Esophagus muscularis mucosa (tissue), 4 donors: ENCODE results near the gene FBXW2. TPM values are rescaled to one million over a fixed set of nuclear protein-coding genes. Genes with fewer than 3 reads are reported as not detected.
A peak's percentile ranks its signal among the peaks of the same experiment; 100 is the strongest.

Source experiments
- DNase-seq: peaks from one replicate; pipeline ENCODE4 v3.0.0-alpha.2; 2017; ENCODE audit errors: extremely low spot score
- H3K27ac ChIP-seq, 4 donors: fragments of 200-600 bp; sonication (generic); replicated peaks in 1 of 4; 1 replicate in 3 of 4; 2 replicates in 1 of 4; pipeline ENCODE4 v1.5.1; 2016 to 2019; ENCODE audit warnings: mild to moderate bottlenecking in 1 of 4
- H3K27me3 ChIP-seq, 4 donors: fragments of 200-600 bp; sonication (generic); one replicate each; pipeline versions ENCODE4 v1.5.1 to v1.6.0; 2016 to 2019
- H3K36me3 ChIP-seq, 4 donors: fragments of 200-600 bp; sonication (generic); one replicate each; pipeline ENCODE4 v1.5.1; 2016 to 2019
- H3K4me1 ChIP-seq, 4 donors: fragments of 200-600 bp; sonication (generic); one replicate each; pipeline ENCODE4 v1.5.1; 2016 to 2019
- H3K4me3 ChIP-seq, 4 donors: fragments of 200-600 bp; sonication (generic); 1 replicate in 2 of 4; 2 replicates in 2 of 4; pipeline ENCODE4 v1.5.1; 2016 to 2019; ENCODE audit warnings: mild to moderate bottlenecking in 4 of 4, moderate library complexity in 1 of 4
- H3K9me3 ChIP-seq, 4 donors: fragments of 200-600 bp; sonication (generic); 1 replicate in 3 of 4; 2 replicates in 1 of 4; pipeline ENCODE4 v1.5.1; 2016 to 2019
- CTCF ChIP-seq, 3 experiments: fragments of 200-600 bp in 2 of 3; fragments of 450-650 bp in 1 of 3; sonication (generic) in 2 of 3; IDR thresholded peaks; one replicate each; pipeline ENCODE4 v1.5.1; 2017 to 2019; ENCODE audit warnings: antibody characterized with exemption in 3 of 3, mild to moderate bottlenecking in 2 of 3, moderate library complexity in 1 of 3
- EP300 ChIP-seq: sonication (generic); formaldehyde crosslinking; IDR thresholded peaks from one replicate; pipeline ENCODE4 v1.6.1; 2017; ENCODE audit warnings: antibody characterized with exemption
- POLR2A ChIP-seq: fragments of 450-650 bp; IDR thresholded peaks from one replicate; pipeline ENCODE4 v1.6.1; 2017; ENCODE audit warnings: antibody characterized with exemption, moderate library complexity, mild to moderate bottlenecking, low read depth
- POLR2AphosphoS5 ChIP-seq, 2 donors: sonication (generic); formaldehyde crosslinking; IDR thresholded peaks; one replicate each; pipeline ENCODE4 v1.6.1; 2017; ENCODE audit warnings: antibody characterized with exemption in 2 of 2
- WGBS: methylation state at CpG from one replicate; pipeline ENCODE4 v1.1.5; 2018; 5-methylcytosine and 5-hydroxymethylcytosine counted together
- intact Hi-C: fragments of 100-400 bp; cut with DNase I; formaldehyde crosslinking; loops from one replicate; pipeline ENCODE4 v1.15.1; 2023
- total RNA-seq, 4 donors: library from RNA; depleted of rRNA; stranded (reverse); fragments of >200 nt; gene quantifications; one replicate each; pipeline versions ENCODE4 v1.1.0 to v1.2.1, GENCODE V29; 2016

FBXW2 gene
- total RNA-seq, 4 donors from 2014 or later, result 36.9 to 55.9 (median 53.2) TPM

- Histone ChIP-seq H3K27me3 (no peaks in the 10 kb centered on the region), H3K4me3 (no peak overlapping the region), H3K9me3 (no peaks in the 10 kb centered on the region), H3K27ac (no peak overlapping the region), H3K4me1 (peaks cover 3 to 20% (median 9%) of the 10 kb centered on the region in 4 donors), H3K36me3 (peaks cover 0 to 56% (median 19%) of the 10 kb centered on the region in 4 donors)
- TF ChIP-seq CTCF (IDR thresholded peaks at IDR 0.05) (no peak), EP300 (no peak), POLR2AphosphoS5 (IDR thresholded peaks at IDR 0.05) (no peak), POLR2A (no peak)
- WGBS, result 67% methylated on average over 6 of the region's 6 CpGs
- intact Hi-C loops, result loop anchor here (2.0 kb wide), 1 partner anchor 304 kb away; no protein-coding TSS in a partner anchor
- DNase-seq, result no peak
Measured at GRCh38 chr9:120757026-120757913, 35.9 kb downstream of the FBXW2 start.

- H3K27ac ChIP-seq, result peak overlapping the region in 1 of 4 donors; percentile 8
- DNase-seq, result no peak
- no peaks in the 10 kb centered on the region for H3K27me3 ChIP-seq
- peaks cover 3 to 20% (median 9%) of the 10 kb centered on the region in 4 donors for H3K4me1 ChIP-seq
- no peaks in the 10 kb centered on the region for H3K9me3 ChIP-seq
- intact Hi-C loops, result loop anchor here (2.0 kb wide), 1 partner anchor 304 kb away; no protein-coding TSS in a partner anchor
- TF ChIP-seq POLR2AphosphoS5 (IDR thresholded peaks at IDR 0.05), result no peak
- no peak for TF ChIP-seq CTCF (IDR thresholded peaks at IDR 0.05)
- no peak for TF ChIP-seq EP300
- no peak for TF ChIP-seq POLR2A
- H3K36me3 ChIP-seq, result peaks cover 0 to 49% (median 12%) of the 10 kb centered on the region in 4 donors
- 4% methylated on average over 1 of the region's 1 CpG for WGBS
- no peak overlapping the region for H3K4me3 ChIP-seq
Measured at GRCh38 chr9:120756531-120756930, 36.7 kb downstream of the FBXW2 start.

- peak; percentile 93 for DNase-seq
- intact Hi-C loops, result loop anchor here (2.0 kb wide), 1 partner anchor 305 kb away; no protein-coding TSS in a partner anchor
- no peak for TF ChIP-seq POLR2AphosphoS5 (IDR thresholded peaks at IDR 0.05)
- TF ChIP-seq CTCF (IDR thresholded peaks at IDR 0.05), result peak; percentile 85 to 88 (median 87)
- no peak for TF ChIP-seq EP300
- TF ChIP-seq POLR2A, result no peak
- WGBS, result 21% methylated on average over 6 of the region's 6 CpGs
- H3K27ac ChIP-seq, result peak overlapping the region in 1 of 4 donors; percentile 8
- H3K4me1 ChIP-seq, result peaks cover 3 to 20% (median 9%) of the 10 kb centered on the region in 4 donors
- no peaks in the 10 kb centered on the region for H3K9me3 ChIP-seq
- no peak overlapping the region for H3K4me3 ChIP-seq
- peaks cover 0 to 43% (median 7%) of the 10 kb centered on the region in 4 donors for H3K36me3 ChIP-seq
- H3K27me3 ChIP-seq, result no peaks in the 10 kb centered on the region
Measured at GRCh38 chr9:120755810-120756434, 37.3 kb downstream of the FBXW2 start.

- TF ChIP-seq POLR2AphosphoS5 (IDR thresholded peaks at IDR 0.05), result no peak
- no peak for TF ChIP-seq CTCF (IDR thresholded peaks at IDR 0.05)
- no peak for TF ChIP-seq POLR2A
- no peak for TF ChIP-seq EP300
- DNase-seq, result no peak
- 89% methylated on average over 2 of the region's 2 CpGs for WGBS
- H3K27me3 ChIP-seq, result no peaks in the 10 kb centered on the region
- no peak overlapping the region for H3K4me3 ChIP-seq
- intact Hi-C loops, result no loop called here
- peaks cover under 1 to 15% (median 7%) of the 10 kb centered on the region in 4 donors for H3K4me1 ChIP-seq
- peaks cover 0 to 34% (median 4%) of the 10 kb centered on the region in 4 donors for H3K36me3 ChIP-seq
- no peaks in the 10 kb centered on the region for H3K9me3 ChIP-seq
- no peak overlapping the region for H3K27ac ChIP-seq
Measured at GRCh38 chr9:120755044-120755443, 38.2 kb downstream of the FBXW2 start.
